Keratinocyte (primary cell): Measurements from ENCODE around the gene KIF1C. TPM values are rescaled to one million over a fixed set of nuclear protein-coding genes. Genes with fewer than 3 reads are reported as not detected.

Source experiments
- DNase-seq: peaks from one replicate; pipeline ENCODE4 v3.0.0-alpha.2; 2011; ENCODE audit warnings: low read depth, missing footprints, low spot score
- FAIRE-seq: peaks from 2 replicates; lab custom pipeline; 2011; peaks lifted over from hg19 to GRCh38; lab: Jason Lieb, UNC
- H2AFZ ChIP-seq: 2 replicates; pipeline ENCODE4 v1.6.0; 2012; ENCODE audit warnings: low read length, control low read depth, inconsistent platforms; ENCODE audit not compliant: control insufficient read depth
- H3K27ac ChIP-seq: 2 replicates; pipeline ENCODE4 v1.5.1; 2011; ENCODE audit warnings: low read length; ENCODE audit not compliant: control insufficient read depth, insufficient read depth
- H3K27me3 ChIP-seq: 3 replicates; pipeline ENCODE4 v1.6.0; 2011; ENCODE audit warnings: low read length; ENCODE audit not compliant: control insufficient read depth, insufficient read depth; ENCODE audit errors: extremely low read depth
- H3K36me3 ChIP-seq, 2 experiments: 2 replicates in 1 of 2; 3 replicates in 1 of 2; pipeline ENCODE4 v1.5.1; 2011; ENCODE audit warnings: low read length in 2 of 2, mild to moderate bottlenecking in 1 of 2; ENCODE audit not compliant: control insufficient read depth in 2 of 2, insufficient read depth in 2 of 2; ENCODE audit errors: extremely low read depth in 1 of 2
- H3K4me1 ChIP-seq: 3 replicates; pipeline ENCODE4 v1.5.1; 2011; ENCODE audit warnings: low read length; ENCODE audit not compliant: control insufficient read depth, insufficient read depth; ENCODE audit errors: extremely low read depth
- H3K4me2 ChIP-seq: 3 replicates; pipeline ENCODE4 v1.6.0; 2011; ENCODE audit warnings: low read depth, low read length; ENCODE audit not compliant: control insufficient read depth, insufficient read depth; ENCODE audit errors: extremely low read depth
- H3K4me3 ChIP-seq, 3 experiments: fragments of 200-600 bp in 1 of 3; sonication (generic) in 1 of 3; 2 replicates in 2 of 3; 3 replicates in 1 of 3; pipeline ENCODE4 v1.5.1; 2011 to 2016; ENCODE audit warnings: low read length in 3 of 3, mild to moderate bottlenecking in 3 of 3, control low read depth in 2 of 3, inconsistent platforms in 1 of 3, low read depth in 1 of 3, mixed read lengths in 1 of 3, mixed run types in 1 of 3, moderate library complexity in 1 of 3; ENCODE audit not compliant: control insufficient read depth in 2 of 3, insufficient read depth in 2 of 3; ENCODE audit errors: extremely low read depth in 1 of 3
- H3K79me2 ChIP-seq: 2 replicates; pipeline ENCODE4 v1.6.0; 2012; ENCODE audit warnings: low read length; ENCODE audit not compliant: control insufficient read depth, insufficient read depth
- H3K9ac ChIP-seq: 3 replicates; pipeline ENCODE4 v1.6.0; 2011; ENCODE audit warnings: low read length; ENCODE audit not compliant: control insufficient read depth, insufficient read depth; ENCODE audit errors: extremely low read depth
- H3K9me1 ChIP-seq: 3 replicates; pipeline ENCODE4 v1.6.0; 2011; ENCODE audit warnings: low read length; ENCODE audit not compliant: control insufficient read depth, insufficient read depth; ENCODE audit errors: extremely low read depth
- H3K9me3 ChIP-seq: 2 replicates; pipeline ENCODE4 v1.5.1; 2012; ENCODE audit warnings: low read depth, low read length; ENCODE audit not compliant: control insufficient read depth
- H4K20me1 ChIP-seq: 3 replicates; pipeline ENCODE4 v1.6.0; 2011; ENCODE audit warnings: low read length; ENCODE audit not compliant: control insufficient read depth, insufficient read depth; ENCODE audit errors: extremely low read depth
- CTCF ChIP-seq, 3 experiments: IDR thresholded peaks in 1 of 3; conservative IDR thresholded peaks in 1 of 3; optimal IDR thresholded peaks in 1 of 3; 2 replicates in 2 of 3; 3 replicates in 1 of 3; pipeline versions ENCODE3 to v1.5.1; 2011; ENCODE audit warnings: low read length in 3 of 3, mild to moderate bottlenecking in 3 of 3, moderate library complexity in 2 of 3, control low read depth in 1 of 3, inconsistent platforms in 1 of 3; ENCODE audit not compliant: insufficient read depth in 2 of 3; ENCODE audit errors: extremely low read depth in 1 of 3
- EZH2 ChIP-seq: IDR thresholded peaks from one replicate; pipeline ENCODE4 v1.6.1; 2012; ENCODE audit warnings: inconsistent platforms, mild to moderate bottlenecking, low read length, moderate library complexity
- dilution Hi-C: fragments of 300-500 bp; cut with MboI; formaldehyde crosslinking; loops from one replicate; pipeline ENCODE4 v1.7.0; 2020; ENCODE audit warnings: low sequenced_read_pairs; ENCODE audit not compliant: extremely low pct_ligation_motif_present
- polyA plus RNA-seq, 5 experiments: library from polyadenylated mRNA; depleted of rRNA in 3 of 5; stranded (reverse) in 3 of 5; stranded (forward) in 1 of 5; unstranded in 1 of 5; fragments of >200 nt; gene quantifications; 1 replicate in 1 of 5; 2 replicates in 3 of 5; 3 replicates in 1 of 5; pipeline versions ENCODE4 v1.2.1 to v1.2.3, GENCODE V29; 2011 to 2012; ENCODE audit warnings: missing spikeins in 2 of 5, low read depth in 1 of 5, low replicate concordance in 1 of 5

The KIF1C gene
- polyA plus RNA-seq, 1 donor (not counting 4 experiments of a cell fraction or from before 2014, with no cell fraction given) = 93.7 TPM

- DNase-seq (no peak), FAIRE-seq (no peak)
- Histone ChIP-seq H3K4me1 (peaks cover 9% of the 10 kb centered on the region), H3K9me3 (no peaks in the 10 kb centered on the region), H2AFZ (peak overlapping the region; percentile 82), H3K9ac (peak overlapping the region; percentile 77), H3K4me2 (peak overlapping the region; percentile 69), H3K27ac (peak overlapping the region; percentile 58), H3K27me3 (no peaks in the 10 kb centered on the region), H4K20me1 (no peaks in the 10 kb centered on the region), H3K9me1 (no peaks in the 10 kb centered on the region), H3K79me2 (peaks cover 14% of the 10 kb centered on the region), H3K36me3 (peaks cover 2 to 16% of the 10 kb centered on the region in 2 experiments), H3K4me3 (peak overlapping the region; percentile 75 to 91 (median 82))
- no peak for TF ChIP-seq CTCF (optimal IDR thresholded peaks at IDR 0.05 in 1 of 3, IDR thresholded peaks at IDR 0.05 in 1 of 3, conservative IDR thresholded peaks at IDR 0.05 in 1 of 3; ENCODE audit: extremely low read depth in 1 of 3, insufficient read depth in 2 of 3, low read length in 3 of 3)
- TF ChIP-seq EZH2 = no peak
- dilution Hi-C loops = no loop called here
Measured at GRCh38 chr17:4987767-4988567, 9.8 kb upstream of the KIF1C start.

GRCh38 chr17:4994081-4994595, 3.6 kb upstream of the KIF1C start:
- Histone ChIP-seq H3K9me3 (no peaks in the 10 kb centered on the region), H3K4me3 (no peak overlapping the region), H3K36me3 (peaks cover 1 to 6% of the 10 kb centered on the region in 2 experiments), H3K9me1 (no peaks in the 10 kb centered on the region), H3K79me2 (peaks cover 13% of the 10 kb centered on the region), H3K4me2 (no peak overlapping the region), H3K27ac (no peak overlapping the region), H2AFZ (no peak overlapping the region), H3K27me3 (no peaks in the 10 kb centered on the region), H3K9ac (no peak overlapping the region), H3K4me1 (peaks cover 7% of the 10 kb centered on the region), H4K20me1 (peaks cover under 1% of the 10 kb centered on the region)
- dilution Hi-C loops = no loop called here
- DNase-seq (no peak), FAIRE-seq (no peak)
- TF ChIP-seq CTCF (optimal IDR thresholded peaks at IDR 0.05 in 1 of 3, IDR thresholded peaks at IDR 0.05 in 1 of 3, conservative IDR thresholded peaks at IDR 0.05 in 1 of 3; ENCODE audit: extremely low read depth in 1 of 3, insufficient read depth in 2 of 3, low read length in 3 of 3) (no peak), EZH2 (no peak)
